Activated CD4-positive, alpha-beta memory T cell treated with anti-CD3 and anti-CD28 coated beads for 36 hours (primary cell): ENCODE results near the gene WDR27. TPM values are rescaled to one million over a fixed set of nuclear protein-coding genes. Genes with fewer than 3 reads are reported as not detected.
"Not testable (repeated sequence)": the region's sequence is repeated elsewhere in the genome, so short reads cannot be mapped to it uniquely, and the experiment has no call there.

Experiments used
- CTCF ChIA-PET: fragments of 350-600 bp; sonication (Branson Sonifier 250); formaldehyde crosslinking; loops from one replicate; lab custom pipeline; 2021; ENCODE audit warnings: antibody characterized with exemption, inconsistent platforms; lab: Charles Lee
- POLR2A ChIA-PET: fragments of 350-600 bp; sonication (Branson Sonifier 250); formaldehyde crosslinking; loops from one replicate; lab custom pipeline; 2021; ENCODE audit warnings: antibody characterized with exemption; lab: Charles Lee
- DNase-seq: peaks from one replicate; pipeline ENCODE4 v3.0.0-alpha.2; 2020
- H3K27ac Mint-ChIP-seq: one replicate; pipeline ENCODE4 v1.8.0; 2021; ENCODE audit warnings: mixed read lengths
- H3K27me3 Mint-ChIP-seq: one replicate; pipeline ENCODE4 v1.8.0; 2021; ENCODE audit warnings: mixed read lengths
- H3K36me3 Mint-ChIP-seq: one replicate; pipeline ENCODE4 v1.8.0; 2021; ENCODE audit warnings: mixed read lengths
- H3K4me1 Mint-ChIP-seq: one replicate; pipeline ENCODE4 v1.8.0; 2021; ENCODE audit warnings: low read depth, mixed read lengths
- H3K4me3 Mint-ChIP-seq: one replicate; pipeline ENCODE4 v1.8.0; 2021; ENCODE audit warnings: mild to moderate bottlenecking, mixed read lengths
- H3K9me3 Mint-ChIP-seq: one replicate; pipeline ENCODE4 v1.8.0; 2021; ENCODE audit warnings: mixed read lengths
- intact Hi-C: fragments of 100-400 bp; cut with micrococcal nuclease; formaldehyde crosslinking; loops from one replicate; pipeline ENCODE4 v1.15.1; 2023
- total RNA-seq, 2 experiments: library from RNA; stranded (reverse); gene quantifications; one replicate each; pipeline ENCODE4 v1.2.3, GENCODE V29; 2021

WDR27 gene
- total RNA-seq, 2 experiments from 2014 or later: 39.7 to 41.6 TPM

- POLR2A ChIA-PET: no interaction called here
- Mint-ChIP-seq H3K27me3 (no peaks in the 10 kb centered on the region), H3K36me3 (peaks cover 42% of the 10 kb centered on the region), H3K27ac (peak overlapping the region; percentile 64), H3K9me3 (no peaks in the 10 kb centered on the region), H3K4me3 (no peak overlapping the region), H3K4me1 (peaks cover 46% of the 10 kb centered on the region)
- intact Hi-C loops: loop anchor here (10.0 kb wide), 1 partner anchor 813 kb away; no protein-coding TSS in a partner anchor
- CTCF ChIA-PET: no interaction called here
- no peak for DNase-seq
Measured at GRCh38 chr6:169707772-169708171, 5.9 kb upstream of the WDR27 start.

GRCh38 chr6:169702840-169703246 is 1.0 kb upstream of the WDR27 start:
- Mint-ChIP-seq H3K9me3 (no peaks in the 10 kb centered on the region), H3K27ac (peak overlapping the region; percentile 88), H3K4me3 (peak overlapping the region; percentile 89), H3K4me1 (peaks cover 42% of the 10 kb centered on the region), H3K27me3 (no peaks in the 10 kb centered on the region), H3K36me3 (peaks cover 29% of the 10 kb centered on the region)
- POLR2A ChIA-PET: interaction anchor here (0.7 to 4.3 kb wide), 10 partner anchors 9 to 87 kb away, joined by 3 to 49 read pairs (median 6); partner anchors contain the start of genes DYNLT2, ERMARD and PHF10
- CTCF ChIA-PET: interaction anchor here (1.8 kb wide), 2 partner anchors 17 to 19 kb away, joined by 6 to 7 read pairs; no protein-coding TSS in a partner anchor
- no peak for DNase-seq
- intact Hi-C loops: loop anchor here (1.0 to 10.0 kb wide), 7 partner anchors 19 to 851 kb away; partner anchors contain the start of genes DLL1, DYNLT2, ERMARD and TBP

GRCh38 chr6:169701311-169701953 is 397 bp downstream of the WDR27 start:
- Mint-ChIP-seq H3K27ac (peak overlapping the region; percentile 83), H3K4me1 (peaks cover 38% of the 10 kb centered on the region), H3K27me3 (no peaks in the 10 kb centered on the region), H3K4me3 (peak overlapping the region; percentile 89), H3K9me3 (peaks cover under 1% of the 10 kb centered on the region), H3K36me3 (peaks cover 26% of the 10 kb centered on the region)
- ChIA-PET CTCF (interaction anchor here (0.7 to 1.1 kb wide), 3 partner anchors 16 to 24 kb away, joined by 3 to 4 read pairs (median 3); no protein-coding TSS in a partner anchor), POLR2A (interaction anchor here (0.5 to 4.3 kb wide), 12 partner anchors 9 to 883 kb away, joined by 3 to 49 read pairs (median 6); partner anchors contain the start of genes DYNLT2, ERMARD, PDCD2 and PHF10)
- intact Hi-C loops: loop anchor here (2.0 to 10.0 kb wide), 3 partner anchors 387 to 807 kb away; partner anchors contain the start of gene DLL1
- DNase-seq: no peak

GRCh38 chr6:169700296-169700695 is 1.5 kb downstream of the WDR27 start:
- no peaks in the 10 kb centered on the region for H3K27me3 Mint-ChIP-seq
- peaks cover 6% of the 10 kb centered on the region for H3K9me3 Mint-ChIP-seq
- intact Hi-C loops: loop anchor here (2.0 to 10.0 kb wide), 3 partner anchors 389 to 805 kb away; partner anchors contain the start of gene DLL1
- no peak overlapping the region for H3K27ac Mint-ChIP-seq
- no peak overlapping the region for H3K4me3 Mint-ChIP-seq
- peaks cover 30% of the 10 kb centered on the region for H3K4me1 Mint-ChIP-seq
- POLR2A ChIA-PET: interaction anchor here (3.7 to 4.3 kb wide), 2 partner anchors 22 to 52 kb away, joined by 34 to 49 read pairs; partner anchors contain the start of genes DYNLT2 and ERMARD
- no peak for DNase-seq
- peaks cover 22% of the 10 kb centered on the region for H3K36me3 Mint-ChIP-seq
- CTCF ChIA-PET: no interaction called here

GRCh38 chr6:169697115-169697514 is 4.7 kb downstream of the WDR27 start:
- CTCF ChIA-PET: interaction anchor here (0.6 kb wide), 1 partner anchor 304 kb away, joined by 3 read pairs; no protein-coding TSS in a partner anchor
- peak; percentile 27 for DNase-seq
- intact Hi-C loops: not testable (repeated sequence)

GRCh38 chr6:169695131-169695530 is 6.7 kb downstream of the WDR27 start:
- Mint-ChIP-seq H3K4me3 (no peak overlapping the region), H3K36me3 (peaks cover 19% of the 10 kb centered on the region), H3K4me1 (peaks cover 7% of the 10 kb centered on the region), H3K27me3 (no peaks in the 10 kb centered on the region), H3K9me3 (peaks cover 24% of the 10 kb centered on the region), H3K27ac (no peak overlapping the region)
- intact Hi-C loops: no loop called here
- ChIA-PET CTCF (interaction anchor here (0.7 kb wide), 1 partner anchor 580 kb away, joined by 3 read pairs; no protein-coding TSS in a partner anchor), POLR2A (no interaction called here)
- no peak for DNase-seq

More at GRCh38 chr6:169697115-169697514, 4.7 kb downstream of the WDR27 start:
- peaks cover 11% of the 10 kb centered on the region for H3K4me1 Mint-ChIP-seq
- H3K27me3 Mint-ChIP-seq, H3K4me3 Mint-ChIP-seq, H3K27ac Mint-ChIP-seq, POLR2A ChIA-PET: not testable (repeated sequence)
- peaks cover 18% of the 10 kb centered on the region for H3K36me3 Mint-ChIP-seq
- peaks cover 21% of the 10 kb centered on the region for H3K9me3 Mint-ChIP-seq

GRCh38 chr6:169692516-169692915 is 9.3 kb downstream of the WDR27 start:
- no peaks in the 10 kb centered on the region for H3K27me3 Mint-ChIP-seq
- ChIA-PET POLR2A (interaction anchor here (1.1 kb wide), 1 partner anchor 9 kb away, joined by 3 read pairs; the partner anchor contains the start of genes C6orf120 and WDR27), CTCF (interaction anchor here (0.5 to 1.5 kb wide), 2 partner anchors 98 to 805 kb away, joined by 3 to 5 read pairs; no protein-coding TSS in a partner anchor)
- peaks cover 29% of the 10 kb centered on the region for H3K36me3 Mint-ChIP-seq
- intact Hi-C loops: no loop called here
- no peak overlapping the region for H3K27ac Mint-ChIP-seq
- H3K4me1 Mint-ChIP-seq: peaks cover under 1% of the 10 kb centered on the region
- no peak overlapping the region for H3K4me3 Mint-ChIP-seq
- peaks cover 27% of the 10 kb centered on the region for H3K9me3 Mint-ChIP-seq
- DNase-seq: no peak

- H3K36me3 Mint-ChIP-seq: peaks cover 38% of the 10 kb centered on the region
- no peak for DNase-seq
- no peaks in the 10 kb centered on the region for H3K4me1 Mint-ChIP-seq
- CTCF ChIA-PET: no interaction called here
- no peak overlapping the region for H3K4me3 Mint-ChIP-seq
- no peaks in the 10 kb centered on the region for H3K27me3 Mint-ChIP-seq
- H3K9me3 Mint-ChIP-seq: peaks cover 30% of the 10 kb centered on the region
- no peak overlapping the region for H3K27ac Mint-ChIP-seq
- intact Hi-C loops: no loop called here
- POLR2A ChIA-PET: no interaction called here
Measured at GRCh38 chr6:169691260-169691659, 10.6 kb downstream of the WDR27 start.

GRCh38 chr6:169689287-169689686 is 12.5 kb downstream of the WDR27 start:
- CTCF ChIA-PET: no interaction called here
- H3K4me3 Mint-ChIP-seq: no peak overlapping the region
- no peaks in the 10 kb centered on the region for H3K4me1 Mint-ChIP-seq

GRCh38 chr6:169685860-169686259 is 16.0 kb downstream of the WDR27 start:
- CTCF ChIA-PET: no interaction called here
- peaks cover 2% of the 10 kb centered on the region for H3K4me1 Mint-ChIP-seq
- H3K36me3 Mint-ChIP-seq: peaks cover 59% of the 10 kb centered on the region
- no peaks in the 10 kb centered on the region for H3K27me3 Mint-ChIP-seq
- no peak overlapping the region for H3K27ac Mint-ChIP-seq
- POLR2A ChIA-PET: no interaction called here
- intact Hi-C loops: no loop called here
- DNase-seq: no peak
- no peak overlapping the region for H3K4me3 Mint-ChIP-seq
- peaks cover 28% of the 10 kb centered on the region for H3K9me3 Mint-ChIP-seq

More at GRCh38 chr6:169689287-169689686, 12.5 kb downstream of the WDR27 start:
- intact Hi-C loops: no loop called here
- Mint-ChIP-seq H3K27ac (no peak overlapping the region), H3K27me3 (no peaks in the 10 kb centered on the region), H3K36me3 (peaks cover 49% of the 10 kb centered on the region), H3K9me3 (peaks cover 41% of the 10 kb centered on the region)
- no peak for DNase-seq
- POLR2A ChIA-PET: interaction anchor here (0.9 kb wide), 1 partner anchor 13 kb away, joined by 3 read pairs; no protein-coding TSS in a partner anchor

GRCh38 chr6:169684056-169684455 is 17.8 kb downstream of the WDR27 start:
- DNase-seq: no peak
- Mint-ChIP-seq H3K9me3 (peaks cover 32% of the 10 kb centered on the region), H3K4me3 (no peak overlapping the region), H3K27me3 (no peaks in the 10 kb centered on the region), H3K27ac (no peak overlapping the region), H3K36me3 (peaks cover 66% of the 10 kb centered on the region), H3K4me1 (peaks cover 2% of the 10 kb centered on the region)
- ChIA-PET CTCF (no interaction called here), POLR2A (no interaction called here)
- intact Hi-C loops: no loop called here

- peaks cover 36% of the 10 kb centered on the region for H3K36me3 Mint-ChIP-seq
- H3K9me3 Mint-ChIP-seq: peaks cover 8% of the 10 kb centered on the region
- no peak for DNase-seq
- H3K27ac Mint-ChIP-seq: no peak overlapping the region
- intact Hi-C loops: no loop called here
- no peaks in the 10 kb centered on the region for H3K4me1 Mint-ChIP-seq
- CTCF ChIA-PET: no interaction called here
- H3K4me3 Mint-ChIP-seq: no peak overlapping the region
- POLR2A ChIA-PET: no interaction called here
- no peaks in the 10 kb centered on the region for H3K27me3 Mint-ChIP-seq
Measured at GRCh38 chr6:169678342-169678741, 23.5 kb downstream of the WDR27 start.
